GM12801 (cell line): Measurements from ENCODE around the gene COL1A1.

Source experiments
- CTCF ChIP-seq: IDR thresholded peaks from one replicate; pipeline ENCODE4 v1.5.1; 2011; ENCODE audit warnings: control low read depth; ENCODE audit not compliant: insufficient read length; ENCODE audit errors: extremely low read depth

Gene COL1A1

GRCh38 chr17:50170662-50171370 is 30.6 kb downstream of the COL1A1 start:
- no peak for TF ChIP-seq CTCF

- TF ChIP-seq CTCF = no peak
Observed at GRCh38 chr17:50169881-50170459, 31.5 kb downstream of the COL1A1 start.

- TF ChIP-seq CTCF = no peak
Observed at GRCh38 chr17:50169121-50169764, 32.2 kb downstream of the COL1A1 start.

- no peak for TF ChIP-seq CTCF
Observed at GRCh38 chr17:50168319-50168718, 33.1 kb downstream of the COL1A1 start.

GRCh38 chr17:50167371-50167770 is 34.1 kb downstream of the COL1A1 start:
- no peak for TF ChIP-seq CTCF

GRCh38 chr17:50166518-50167181 is 34.8 kb downstream of the COL1A1 start:
- TF ChIP-seq CTCF = no peak

- TF ChIP-seq CTCF = no peak
Observed at GRCh38 chr17:50165867-50166517, 35.4 kb downstream of the COL1A1 start, which contains the start of gene SGCA. Gene SGCA, plus strand, starts transcription at chr17:50166005. Its CDS starts 36 bp downstream, at chr17:50166041.
